NCI-H146 treated with DMSO at 0.1 percent for 48 hours (cell line): Measurements from ENCODE around the gene HDAC5.
"Not testable (repeated sequence)": the region's sequence is repeated elsewhere in the genome, so short reads cannot be mapped to it uniquely, and the experiment has no call there.

ENCODE experiments used
- DNase-seq: peaks from one replicate; lab custom pipeline; 2025; ENCODE audit not compliant: unreplicated experiment; lab: John Stamatoyannopoulos, UW

HDAC5 gene

GRCh38 chr17:44112284-44113280 is 10.9 kb downstream of the HDAC5 start:
- no peak for DNase-seq

- DNase-seq = no peak
Observed at GRCh38 chr17:44111777-44112176, 11.7 kb downstream of the HDAC5 start.

- DNase-seq = peak; percentile 85
Observed at GRCh38 chr17:44110823-44111633, 12.4 kb downstream of the HDAC5 start.

- no peak for DNase-seq
Observed at GRCh38 chr17:44110011-44110686, 13.3 kb downstream of the HDAC5 start.

GRCh38 chr17:44109312-44109630 is 14.2 kb downstream of the HDAC5 start:
- DNase-seq = no peak

- no peak for DNase-seq
Observed at GRCh38 chr17:44108440-44109311, 14.8 kb downstream of the HDAC5 start.

- DNase-seq = no peak
Observed at GRCh38 chr17:44106801-44107200, 16.6 kb downstream of the HDAC5 start.

GRCh38 chr17:44105941-44106340 is 17.5 kb downstream of the HDAC5 start:
- no peak for DNase-seq

- no peak for DNase-seq
Observed at GRCh38 chr17:44105483-44105882, 18.0 kb downstream of the HDAC5 start.

GRCh38 chr17:44102849-44103622 is 20.4 kb downstream of the HDAC5 start:
- no peak for DNase-seq

- DNase-seq = not testable (repeated sequence)
Observed at GRCh38 chr17:44101858-44102257, 21.6 kb downstream of the HDAC5 start.

GRCh38 chr17:44097110-44097958 is 26.1 kb downstream of the HDAC5 start:
- DNase-seq = no peak

GRCh38 chr17:44095647-44096496 is 27.6 kb downstream of the HDAC5 start:
- DNase-seq = peak; percentile 93

GRCh38 chr17:44095388-44095646 is 28.1 kb downstream of the HDAC5 start:
- DNase-seq = no peak

GRCh38 chr17:44094701-44095387 is 28.6 kb downstream of the HDAC5 start:
- no peak for DNase-seq

- no peak for DNase-seq
Observed at GRCh38 chr17:44093231-44093900, 30.1 kb downstream of the HDAC5 start.

- no peak for DNase-seq
Observed at GRCh38 chr17:44092051-44092450, 31.4 kb downstream of the HDAC5 start.
